GM12878 (cell line): Measurements from ENCODE around the gene MSRB2. TPM values are rescaled to one million over a fixed set of nuclear protein-coding genes. Genes with fewer than 3 reads are reported as not detected.

ENCODE experiments used
- ATAC-seq: fragments of 200-7000 bp; cut with Tn5 transposase; 3 replicates; pipeline ENCODE4 v1.9.1; 2020; ENCODE audit warnings: mild to moderate bottlenecking, moderate library complexity
- BruUV-seq: library from RNA; stranded (reverse); fragments of 400-500 nt; replicated peaks from 2 replicates; lab custom pipeline; 2021; lab: Mats Ljungman, UMichigan
- CTCF ChIA-PET: fragments of 300-600 bp; sonication (Branson Sonifier 250); formaldehyde crosslinking; extraction: SDS; loops from one replicate; lab custom pipeline; 2021; ENCODE audit warnings: inconsistent platforms; lab: Yijun Ruan, JAX
- POLR2A ChIA-PET: fragments of 350-600 bp; formaldehyde crosslinking; extraction: SDS; loops from one replicate; lab custom pipeline; 2021; ENCODE audit warnings: inconsistent platforms; lab: Charles Lee
- RAD21 ChIA-PET: fragments of 300-600 bp; sonication (Branson Sonifier 250); formaldehyde crosslinking; loops from one replicate; lab custom pipeline; 2023; ENCODE audit warnings: antibody characterized with exemption; ENCODE audit not compliant: unreplicated experiment; lab: Charles Lee
- SMC1A ChIA-PET: fragments of 300-600 bp; sonication (Branson Sonifier 250); formaldehyde crosslinking; loops from one replicate; lab custom pipeline; 2023; ENCODE audit not compliant: unreplicated experiment, uncharacterized antibody; lab: Charles Lee
- DNase-seq: peaks from one replicate; pipeline ENCODE4 v3.0.0-alpha.2; 2011; ENCODE audit warnings: low read depth, low spot score
- FAIRE-seq: peaks from 3 replicates; lab custom pipeline; 2011; peaks lifted over from hg19 to GRCh38; lab: Jason Lieb, UNC
- H2AFZ ChIP-seq: 2 replicates; pipeline ENCODE4 v1.6.0; 2011; ENCODE audit warnings: low read depth, low read length, control low read depth; ENCODE audit not compliant: control insufficient read depth
- H3K27ac ChIP-seq: 2 replicates; pipeline ENCODE4 v1.5.1; 2011; ENCODE audit warnings: control low read depth; ENCODE audit not compliant: control insufficient read depth, insufficient read depth
- H3K27me3 ChIP-seq, 2 experiments: replicated peaks in 1 of 2; 2 replicates each; pipeline versions ENCODE4 v1.6.0 to v1.6.1; 2011; ENCODE audit warnings: low read length in 1 of 2; ENCODE audit not compliant: control insufficient read depth in 2 of 2, insufficient read depth in 2 of 2
- H3K36me3 ChIP-seq, 2 experiments: 2 replicates each; pipeline ENCODE4 v1.5.1; 2011; ENCODE audit warnings: low read length in 1 of 2; ENCODE audit not compliant: control insufficient read depth in 2 of 2, insufficient read depth in 2 of 2
- H3K4me1 ChIP-seq: 2 replicates; pipeline ENCODE4 v1.6.1; 2011; ENCODE audit warnings: mild to moderate bottlenecking, low read length, moderate library complexity, mixed read lengths; ENCODE audit not compliant: control insufficient read depth, insufficient read depth
- H3K4me2 ChIP-seq: 2 replicates; pipeline ENCODE4 v1.6.0; 2011; ENCODE audit warnings: control low read depth; ENCODE audit not compliant: control insufficient read depth, insufficient read depth
- H3K4me3 ChIP-seq: fragments of 200-600 bp; sonication (generic); 2 replicates; pipeline ENCODE4 v1.5.1; 2016
- H3K79me2 ChIP-seq: 2 replicates; pipeline ENCODE4 v1.6.0; 2011; ENCODE audit warnings: low read length; ENCODE audit not compliant: control insufficient read depth, insufficient read depth
- H3K9ac ChIP-seq: 2 replicates; pipeline ENCODE4 v1.8.0; 2011; ENCODE audit warnings: low read length, control low read depth, mixed read lengths; ENCODE audit not compliant: control insufficient read depth, insufficient read depth
- H3K9me3 ChIP-seq: replicated peaks from 3 replicates; pipeline ENCODE4 v1.5.1; 2011; ENCODE audit warnings: mild to moderate bottlenecking, low read length; ENCODE audit not compliant: control insufficient read depth, insufficient read depth
- H4K20me1 ChIP-seq: 2 replicates; pipeline ENCODE4 v1.6.0; 2011; ENCODE audit not compliant: control insufficient read depth, insufficient read depth
- ASH2L ChIP-seq: fragments of 300-600, 200-600 bp; sonication (generic); IDR thresholded peaks from 2 replicates; pipeline ENCODE4 v1.6.1; 2017; ENCODE audit warnings: low read depth, mild to moderate bottlenecking, borderline replicate concordance
- BCL11A ChIP-seq: IDR thresholded peaks from 2 replicates; pipeline ENCODE4 v1.6.1; 2011; ENCODE audit warnings: low read depth, low read length
- POLR2AphosphoS5 ChIP-seq: IDR thresholded peaks from 2 replicates; pipeline ENCODE4 v1.6.1; 2011; ENCODE audit warnings: mild to moderate bottlenecking, low read length, inconsistent platforms
- SREBF2 ChIP-seq: IDR thresholded peaks from 2 replicates; pipeline ENCODE4 v1.6.1; 2012; ENCODE audit warnings: mild to moderate bottlenecking, low read length
- SRF ChIP-seq, 2 experiments: IDR thresholded peaks; 2 replicates each; pipeline ENCODE4 v1.6.1; 2011; ENCODE audit warnings: low read depth in 2 of 2, low read length in 2 of 2, mild to moderate bottlenecking in 1 of 2, moderate library complexity in 1 of 2
- STAT3 ChIP-seq: IDR thresholded peaks from 2 replicates; pipeline ENCODE4 v1.6.1; 2011; ENCODE audit warnings: low read depth, low read length, improper control_type of control experiment
- TCF7 ChIP-seq: IDR thresholded peaks from 2 replicates; pipeline ENCODE4 v1.6.1; 2014; ENCODE audit warnings: antibody characterized with exemption, borderline replicate concordance
- ZNF217 ChIP-seq: fragments of 450-650 bp; IDR thresholded peaks from 2 replicates; pipeline ENCODE4 v1.6.1; 2017; ENCODE audit warnings: antibody characterized with exemption, mild to moderate bottlenecking
- WGBS: methylation state at CpG from one replicate; pipeline ENCODE4 v1.1.6; 2016; ENCODE audit warnings: low lambda C conversion rate; ENCODE audit not compliant: insufficient replicate concordance, insufficient coverage; ENCODE audit errors: missing lambda C conversion rate; 5-methylcytosine and 5-hydroxymethylcytosine counted together
- in situ Hi-C: fragments of 300-500 bp; cut with MboI; formaldehyde crosslinking; loops from 9 replicates; pipeline ENCODE4 v1.14.3; 2018; ENCODE audit warnings: mixed read lengths
- intact Hi-C: fragments of 100-400 bp; cut with micrococcal nuclease; formaldehyde crosslinking; loops from one replicate; pipeline ENCODE4 v1.14.2; 2022; ENCODE audit not compliant: unreplicated experiment
- polyA plus RNA-seq, 11 experiments: library from polyadenylated mRNA; depleted of rRNA in 4 of 11; unstranded in 6 of 11; stranded (reverse) in 5 of 11; fragments of >200 nt; fragmentation: Nextera tagmentation in 4 of 11; fragmentation: Illumina TruSeq in 1 of 11; extraction: Ambion mirVana in 4 of 11; extraction: Trizol in 1 of 11; gene quantifications; 1 replicate in 1 of 11; 2 replicates in 10 of 11; pipeline versions ENCODE4 v1.2.1 to v1.2.3, GENCODE V29; 2011 to 2016; ENCODE audit warnings: inconsistent platforms in 2 of 11, missing spikeins in 2 of 11, low read depth in 1 of 11
- total RNA-seq, 4 experiments: library from RNA; depleted of rRNA in 3 of 4; stranded (reverse); fragments of >200 nt in 3 of 4; fragmentation: Illumina TruSeq in 1 of 4; extraction: Trizol in 1 of 4; gene quantifications; 2 replicates each; pipeline versions ENCODE4 v1.2.1 to v1.2.3, GENCODE V29; 2013 to 2021
- TF ChIP-seq, protein P1 (sequence below): fragments of 150-350 bp; IDR thresholded peaks from 2 replicates; pipeline ENCODE4 v1.6.1; 2016; ENCODE audit warnings: low read depth, low read length
- TF ChIP-seq, protein P2 (sequence below): IDR thresholded peaks from 2 replicates; pipeline ENCODE4 v1.6.1; 2011; ENCODE audit warnings: borderline replicate concordance, low read depth, mild to moderate bottlenecking, moderate library complexity, mixed read lengths, low read length; ENCODE audit not compliant: insufficient read depth; ENCODE audit errors: extremely low read length
- TF ChIP-seq, protein P3 (sequence below): fragments of 450-650 bp; formaldehyde crosslinking; IDR thresholded peaks from 2 replicates; pipeline ENCODE4 v1.4.0; 2020; ENCODE audit warnings: mild to moderate bottlenecking, moderate library complexity

MSRB2 gene
- total and polyA plus RNA-seq, 10 of the 15 experiments (the other 5 are each of a cell fraction or from before 2014, with no cell fraction given) = 1.5 to 18.6 (median 6.2) TPM

DNA sequence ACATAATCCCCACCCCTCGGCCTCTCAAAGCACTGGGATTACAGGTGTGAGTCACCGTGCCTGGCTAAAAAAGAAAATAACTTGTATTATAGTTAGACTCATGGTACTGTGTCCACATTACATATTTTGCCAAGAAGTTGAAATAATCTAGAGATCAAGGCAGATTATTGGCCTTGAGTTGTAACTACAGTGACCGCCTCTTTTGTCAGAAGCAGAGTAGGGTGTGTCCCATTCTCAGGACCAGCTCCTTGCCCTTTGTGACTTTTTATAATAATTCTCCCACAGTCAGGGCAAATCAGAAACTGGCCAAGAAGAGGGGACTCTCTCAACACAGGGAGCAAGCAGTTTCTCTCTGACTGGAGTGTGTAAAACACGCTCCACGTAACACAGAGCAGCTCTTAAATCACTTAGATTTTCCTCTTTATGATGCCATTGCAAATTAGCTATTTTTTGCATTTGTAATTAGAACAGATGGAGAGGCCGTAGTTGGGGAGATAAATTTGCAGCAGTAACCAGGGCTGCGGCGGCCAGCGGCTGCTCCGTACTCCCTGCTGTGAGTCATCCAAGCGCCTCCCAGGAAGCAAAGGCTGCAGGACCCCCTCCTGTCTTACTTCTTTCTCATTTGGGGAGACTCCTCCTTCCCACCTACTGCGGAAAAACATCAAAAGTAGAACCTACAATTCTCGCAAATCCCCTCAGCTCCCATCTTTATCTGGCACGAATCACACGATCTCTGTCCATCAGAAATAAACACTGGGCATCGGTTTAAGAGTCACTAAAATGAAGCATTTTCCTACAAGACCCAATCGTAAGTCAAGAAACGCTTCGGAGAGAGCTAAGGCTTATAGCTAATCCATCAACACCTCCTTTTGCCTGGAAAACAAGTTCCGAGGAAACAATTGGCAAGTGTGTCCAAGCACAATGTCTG is 32.1 kb upstream of the MSRB2 start (continued):
- TF ChIP-seq, protein P1, sequence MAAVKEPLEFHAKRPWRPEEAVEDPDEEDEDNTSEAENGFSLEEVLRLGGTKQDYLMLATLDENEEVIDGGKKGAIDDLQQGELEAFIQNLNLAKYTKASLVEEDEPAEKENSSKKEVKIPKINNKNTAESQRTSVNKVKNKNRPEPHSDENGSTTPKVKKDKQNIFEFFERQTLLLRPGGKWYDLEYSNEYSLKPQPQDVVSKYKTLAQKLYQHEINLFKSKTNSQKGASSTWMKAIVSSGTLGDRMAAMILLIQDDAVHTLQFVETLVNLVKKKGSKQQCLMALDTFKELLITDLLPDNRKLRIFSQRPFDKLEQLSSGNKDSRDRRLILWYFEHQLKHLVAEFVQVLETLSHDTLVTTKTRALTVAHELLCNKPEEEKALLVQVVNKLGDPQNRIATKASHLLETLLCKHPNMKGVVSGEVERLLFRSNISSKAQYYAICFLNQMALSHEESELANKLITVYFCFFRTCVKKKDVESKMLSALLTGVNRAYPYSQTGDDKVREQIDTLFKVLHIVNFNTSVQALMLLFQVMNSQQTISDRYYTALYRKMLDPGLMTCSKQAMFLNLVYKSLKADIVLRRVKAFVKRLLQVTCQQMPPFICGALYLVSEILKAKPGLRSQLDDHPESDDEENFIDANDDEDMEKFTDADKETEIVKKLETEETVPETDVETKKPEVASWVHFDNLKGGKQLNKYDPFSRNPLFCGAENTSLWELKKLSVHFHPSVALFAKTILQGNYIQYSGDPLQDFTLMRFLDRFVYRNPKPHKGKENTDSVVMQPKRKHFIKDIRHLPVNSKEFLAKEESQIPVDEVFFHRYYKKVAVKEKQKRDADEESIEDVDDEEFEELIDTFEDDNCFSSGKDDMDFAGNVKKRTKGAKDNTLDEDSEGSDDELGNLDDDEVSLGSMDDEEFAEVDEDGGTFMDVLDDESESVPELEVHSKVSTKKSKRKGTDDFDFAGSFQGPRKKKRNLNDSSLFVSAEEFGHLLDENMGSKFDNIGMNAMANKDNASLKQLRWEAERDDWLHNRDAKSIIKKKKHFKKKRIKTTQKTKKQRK = no peak
- no peak for TF ChIP-seq ASH2L

DNA sequence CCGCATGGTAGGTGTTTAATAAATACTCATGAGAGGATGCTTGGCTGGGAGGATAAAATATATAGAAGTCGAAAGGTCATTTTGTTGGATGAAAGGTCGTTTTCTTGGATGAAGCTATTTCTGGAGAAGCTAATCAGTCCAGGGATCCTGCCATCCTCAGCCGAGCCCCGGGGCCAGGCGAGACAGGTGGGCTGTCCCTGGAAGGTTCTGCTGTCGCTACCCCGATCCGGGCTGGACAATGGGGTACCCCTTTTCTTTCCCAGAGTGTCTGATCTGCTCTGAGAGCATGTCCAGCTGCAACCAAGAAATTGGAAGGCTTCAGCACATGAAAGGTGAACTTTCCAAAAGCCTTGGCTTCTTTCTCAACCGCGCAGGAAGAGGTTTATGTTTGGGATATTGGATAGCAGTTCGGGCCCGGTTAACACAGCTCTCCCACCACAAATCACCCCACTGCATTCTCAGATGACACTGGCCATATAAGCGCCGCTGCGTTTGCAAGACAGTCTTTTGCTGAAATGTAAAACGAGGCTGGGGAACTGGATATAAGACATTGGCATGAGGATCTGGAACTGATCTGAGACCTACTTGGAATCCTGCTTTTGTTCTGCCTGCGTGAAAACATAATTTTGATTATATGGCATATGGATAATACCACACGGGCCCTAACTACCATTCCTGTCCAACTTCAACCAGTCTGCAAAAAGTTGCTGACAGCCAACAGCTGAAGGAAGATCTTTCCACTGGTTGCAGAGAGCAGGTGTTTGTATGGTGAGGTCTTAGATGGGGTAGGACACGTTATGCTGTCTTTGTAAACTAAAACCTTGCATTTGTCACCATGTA is 31.2 kb upstream of the MSRB2 start:
- Histone ChIP-seq H3K36me3 (no peaks in the 10 kb centered on the region), H3K4me1 (peaks cover 5% of the 10 kb centered on the region; the same call in 1 of the 2 replicates), H3K4me3 (no peak overlapping the region), H3K79me2 (no peaks in the 10 kb centered on the region), H3K9me3 (no peaks in the 10 kb centered on the region), H3K27me3 (no peaks in the 10 kb centered on the region), H4K20me1 (no peaks in the 10 kb centered on the region), H3K4me2 (no peak overlapping the region), H3K9ac (no peak overlapping the region), H3K27ac (no peak overlapping the region), H2AFZ (no peak overlapping the region)
- ChIA-PET CTCF (no interaction called here), SMC1A (no interaction called here), POLR2A (no interaction called here), RAD21 (interaction anchor here (0.6 kb wide), 2 partner anchors 61 to 1046 kb away, joined by 3 to 5 read pairs; no protein-coding TSS in a partner anchor)
- FAIRE-seq (no peak), DNase-seq (no peak), ATAC-seq (no peak)
- no TSS peak for BruUV-seq
- WGBS = 62% methylated on average over 20 of the region's 20 CpGs
- intact Hi-C loops = loop anchor here (10.0 kb wide), 1 partner anchor 489 kb away; no protein-coding TSS in a partner anchor
- in situ Hi-C loops = no loop called here
- TF ChIP-seq ZNF217 (no peak), SRF (IDR thresholded peaks at IDR 0.05; ENCODE audit: low read depth in 2 of 2, low read length in 2 of 2) (no peak), STAT3 (no peak), SREBF2 (no peak), TCF7 (no peak), POLR2AphosphoS5 (no peak), BCL11A (no peak)
- TF ChIP-seq, protein P2, sequence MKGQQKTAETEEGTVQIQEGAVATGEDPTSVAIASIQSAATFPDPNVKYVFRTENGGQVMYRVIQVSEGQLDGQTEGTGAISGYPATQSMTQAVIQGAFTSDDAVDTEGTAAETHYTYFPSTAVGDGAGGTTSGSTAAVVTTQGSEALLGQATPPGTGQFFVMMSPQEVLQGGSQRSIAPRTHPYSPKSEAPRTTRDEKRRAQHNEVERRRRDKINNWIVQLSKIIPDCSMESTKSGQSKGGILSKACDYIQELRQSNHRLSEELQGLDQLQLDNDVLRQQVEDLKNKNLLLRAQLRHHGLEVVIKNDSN = no peak
- TF ChIP-seq, protein P3, sequence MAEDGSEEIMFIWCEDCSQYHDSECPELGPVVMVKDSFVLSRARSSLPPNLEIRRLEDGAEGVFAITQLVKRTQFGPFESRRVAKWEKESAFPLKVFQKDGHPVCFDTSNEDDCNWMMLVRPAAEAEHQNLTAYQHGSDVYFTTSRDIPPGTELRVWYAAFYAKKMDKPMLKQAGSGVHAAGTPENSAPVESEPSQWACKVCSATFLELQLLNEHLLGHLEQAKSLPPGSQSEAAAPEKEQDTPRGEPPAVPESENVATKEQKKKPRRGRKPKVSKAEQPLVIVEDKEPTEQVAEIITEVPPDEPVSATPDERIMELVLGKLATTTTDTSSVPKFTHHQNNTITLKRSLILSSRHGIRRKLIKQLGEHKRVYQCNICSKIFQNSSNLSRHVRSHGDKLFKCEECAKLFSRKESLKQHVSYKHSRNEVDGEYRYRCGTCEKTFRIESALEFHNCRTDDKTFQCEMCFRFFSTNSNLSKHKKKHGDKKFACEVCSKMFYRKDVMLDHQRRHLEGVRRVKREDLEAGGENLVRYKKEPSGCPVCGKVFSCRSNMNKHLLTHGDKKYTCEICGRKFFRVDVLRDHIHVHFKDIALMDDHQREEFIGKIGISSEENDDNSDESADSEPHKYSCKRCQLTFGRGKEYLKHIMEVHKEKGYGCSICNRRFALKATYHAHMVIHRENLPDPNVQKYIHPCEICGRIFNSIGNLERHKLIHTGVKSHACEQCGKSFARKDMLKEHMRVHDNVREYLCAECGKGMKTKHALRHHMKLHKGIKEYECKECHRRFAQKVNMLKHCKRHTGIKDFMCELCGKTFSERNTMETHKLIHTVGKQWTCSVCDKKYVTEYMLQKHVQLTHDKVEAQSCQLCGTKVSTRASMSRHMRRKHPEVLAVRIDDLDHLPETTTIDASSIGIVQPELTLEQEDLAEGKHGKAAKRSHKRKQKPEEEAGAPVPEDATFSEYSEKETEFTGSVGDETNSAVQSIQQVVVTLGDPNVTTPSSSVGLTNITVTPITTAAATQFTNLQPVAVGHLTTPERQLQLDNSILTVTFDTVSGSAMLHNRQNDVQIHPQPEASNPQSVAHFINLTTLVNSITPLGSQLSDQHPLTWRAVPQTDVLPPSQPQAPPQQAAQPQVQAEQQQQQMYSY (CRISPR knock-in tag) = no peak
